ENCODE data around the gene UQCC2.

UQCC2 gene

GRCh38 chr6:33677689-33678088 is 33.8 kb downstream of the UQCC2 start:
- Histone ChIP-seq H3K27me3 (ENCODE audit: control insufficient read depth in 1 of 2, insufficient read depth in 2 of 2, low read length in 2 of 2) (no peaks in the 10 kb centered on the region), H3K4me3 (ENCODE audit: low read depth in 1 of 2, low read length in 2 of 2) (no peak overlapping the region), H3K9ac (ENCODE audit: low read depth in 1 of 2, low read length in 2 of 2) (no peak overlapping the region), H3K4me1 (ENCODE audit: control insufficient read depth in 1 of 2, insufficient read depth in 2 of 2, low read length in 2 of 2) (no peaks in the 10 kb centered on the region), H3K27ac (ENCODE audit: low read depth, low read length) (no peak overlapping the region), H3K36me3 (ENCODE audit: control insufficient read depth in 1 of 2, insufficient read depth in 2 of 2, low read length in 2 of 2) (peaks cover 51 to 95% of the 10 kb centered on the region in 2 donors), H3K9me3 (ENCODE audit: control insufficient read depth in 1 of 2, low read length in 2 of 2) (no peaks in the 10 kb centered on the region)

GRCh38 chr6:33677143-33677660 is 34.3 kb downstream of the UQCC2 start:
- no peak overlapping the region for H3K4me3 ChIP-seq (ENCODE audit: low read depth in 1 of 2, low read length in 2 of 2)
- no peaks in the 10 kb centered on the region for H3K27me3 ChIP-seq (ENCODE audit: control insufficient read depth in 1 of 2, insufficient read depth in 2 of 2, low read length in 2 of 2)
- H3K36me3 ChIP-seq (ENCODE audit: control insufficient read depth in 1 of 2, insufficient read depth in 2 of 2, low read length in 2 of 2) = peaks cover 46 to 95% of the 10 kb centered on the region in 2 donors
- H3K9me3 ChIP-seq (ENCODE audit: control insufficient read depth in 1 of 2, low read length in 2 of 2) = no peaks in the 10 kb centered on the region
- H3K27ac ChIP-seq (ENCODE audit: low read depth, low read length) = no peak overlapping the region
- no peaks in the 10 kb centered on the region for H3K4me1 ChIP-seq (ENCODE audit: control insufficient read depth in 1 of 2, insufficient read depth in 2 of 2, low read length in 2 of 2)
- no peak overlapping the region for H3K9ac ChIP-seq (ENCODE audit: low read depth in 1 of 2, low read length in 2 of 2)

GRCh38 chr6:33676416-33677142 is 34.9 kb downstream of the UQCC2 start:
- no peaks in the 10 kb centered on the region for H3K27me3 ChIP-seq (ENCODE audit: control insufficient read depth in 1 of 2, insufficient read depth in 2 of 2, low read length in 2 of 2)
- H3K4me3 ChIP-seq (ENCODE audit: low read depth in 1 of 2, low read length in 2 of 2) = no peak overlapping the region
- H3K9me3 ChIP-seq (ENCODE audit: control insufficient read depth in 1 of 2, low read length in 2 of 2) = no peaks in the 10 kb centered on the region
- H3K4me1 ChIP-seq (ENCODE audit: control insufficient read depth in 1 of 2, insufficient read depth in 2 of 2, low read length in 2 of 2) = no peaks in the 10 kb centered on the region
- H3K27ac ChIP-seq (ENCODE audit: low read depth, low read length) = no peak overlapping the region
- peaks cover 50 to 96% of the 10 kb centered on the region in 2 donors for H3K36me3 ChIP-seq (ENCODE audit: control insufficient read depth in 1 of 2, insufficient read depth in 2 of 2, low read length in 2 of 2)
- H3K9ac ChIP-seq (ENCODE audit: low read depth in 1 of 2, low read length in 2 of 2) = no peak overlapping the region

GRCh38 chr6:33675968-33676367 is 35.5 kb downstream of the UQCC2 start:
- Histone ChIP-seq H3K27me3 (ENCODE audit: control insufficient read depth in 1 of 2, insufficient read depth in 2 of 2, low read length in 2 of 2) (no peaks in the 10 kb centered on the region), H3K4me3 (ENCODE audit: low read depth in 1 of 2, low read length in 2 of 2) (no peak overlapping the region), H3K9ac (ENCODE audit: low read depth in 1 of 2, low read length in 2 of 2) (no peak overlapping the region), H3K27ac (ENCODE audit: low read depth, low read length) (no peak overlapping the region), H3K36me3 (ENCODE audit: control insufficient read depth in 1 of 2, insufficient read depth in 2 of 2, low read length in 2 of 2) (peaks cover 45 to 96% of the 10 kb centered on the region in 2 donors), H3K9me3 (ENCODE audit: control insufficient read depth in 1 of 2, low read length in 2 of 2) (no peaks in the 10 kb centered on the region), H3K4me1 (ENCODE audit: control insufficient read depth in 1 of 2, insufficient read depth in 2 of 2, low read length in 2 of 2) (no peaks in the 10 kb centered on the region)

GRCh38 chr6:33673851-33674250 is 37.6 kb downstream of the UQCC2 start:
- no peak overlapping the region for H3K4me3 ChIP-seq (ENCODE audit: low read depth in 1 of 2, low read length in 2 of 2)
- no peaks in the 10 kb centered on the region for H3K9me3 ChIP-seq (ENCODE audit: control insufficient read depth in 1 of 2, low read length in 2 of 2)
- no peaks in the 10 kb centered on the region for H3K4me1 ChIP-seq (ENCODE audit: control insufficient read depth in 1 of 2, insufficient read depth in 2 of 2, low read length in 2 of 2)
- H3K36me3 ChIP-seq (ENCODE audit: control insufficient read depth in 1 of 2, insufficient read depth in 2 of 2, low read length in 2 of 2) = peaks cover 43 to 96% of the 10 kb centered on the region in 2 donors
- H3K27me3 ChIP-seq (ENCODE audit: control insufficient read depth in 1 of 2, insufficient read depth in 2 of 2, low read length in 2 of 2) = no peaks in the 10 kb centered on the region
- H3K27ac ChIP-seq (ENCODE audit: low read depth, low read length) = no peak overlapping the region
- H3K9ac ChIP-seq (ENCODE audit: low read depth in 1 of 2, low read length in 2 of 2) = no peak overlapping the region

GRCh38 chr6:33672808-33673207 is 38.7 kb downstream of the UQCC2 start:
- no peaks in the 10 kb centered on the region for H3K4me1 ChIP-seq (ENCODE audit: control insufficient read depth in 1 of 2, insufficient read depth in 2 of 2, low read length in 2 of 2)
- no peak overlapping the region for H3K4me3 ChIP-seq (ENCODE audit: low read depth in 1 of 2, low read length in 2 of 2)
- H3K27me3 ChIP-seq (ENCODE audit: control insufficient read depth in 1 of 2, insufficient read depth in 2 of 2, low read length in 2 of 2) = no peaks in the 10 kb centered on the region
- H3K27ac ChIP-seq (ENCODE audit: low read depth, low read length) = no peak overlapping the region
- H3K9me3 ChIP-seq (ENCODE audit: control insufficient read depth in 1 of 2, low read length in 2 of 2) = no peaks in the 10 kb centered on the region
- H3K36me3 ChIP-seq (ENCODE audit: control insufficient read depth in 1 of 2, insufficient read depth in 2 of 2, low read length in 2 of 2) = peaks cover 51 to 97% of the 10 kb centered on the region in 2 donors
- H3K9ac ChIP-seq (ENCODE audit: low read depth in 1 of 2, low read length in 2 of 2) = no peak overlapping the region

- peaks cover 61 to 97% of the 10 kb centered on the region in 2 donors for H3K36me3 ChIP-seq (ENCODE audit: control insufficient read depth in 1 of 2, insufficient read depth in 2 of 2, low read length in 2 of 2)
- no peaks in the 10 kb centered on the region for H3K4me1 ChIP-seq (ENCODE audit: control insufficient read depth in 1 of 2, insufficient read depth in 2 of 2, low read length in 2 of 2)
- no peak overlapping the region for H3K4me3 ChIP-seq (ENCODE audit: low read depth in 1 of 2, low read length in 2 of 2)
- no peaks in the 10 kb centered on the region for H3K27me3 ChIP-seq (ENCODE audit: control insufficient read depth in 1 of 2, insufficient read depth in 2 of 2, low read length in 2 of 2)
- H3K27ac ChIP-seq (ENCODE audit: low read depth, low read length) = no peak overlapping the region
- no peak overlapping the region for H3K9ac ChIP-seq (ENCODE audit: low read depth in 1 of 2, low read length in 2 of 2)
- H3K9me3 ChIP-seq (ENCODE audit: control insufficient read depth in 1 of 2, low read length in 2 of 2) = no peaks in the 10 kb centered on the region
These were observed 39.8 kb downstream of the UQCC2 start for GRCh38 chr6:33671744-33672072.

- Histone ChIP-seq H3K9me3 (ENCODE audit: control insufficient read depth in 1 of 2, low read length in 2 of 2) (no peaks in the 10 kb centered on the region), H3K4me3 (ENCODE audit: low read depth in 1 of 2, low read length in 2 of 2) (no peak overlapping the region), H3K27me3 (ENCODE audit: control insufficient read depth in 1 of 2, insufficient read depth in 2 of 2, low read length in 2 of 2) (no peaks in the 10 kb centered on the region), H3K4me1 (ENCODE audit: control insufficient read depth in 1 of 2, insufficient read depth in 2 of 2, low read length in 2 of 2) (no peaks in the 10 kb centered on the region), H3K27ac (ENCODE audit: low read depth, low read length) (no peak overlapping the region), H3K9ac (ENCODE audit: low read depth in 1 of 2, low read length in 2 of 2) (no peak overlapping the region), H3K36me3 (ENCODE audit: control insufficient read depth in 1 of 2, insufficient read depth in 2 of 2, low read length in 2 of 2) (peaks cover 58 to 95% of the 10 kb centered on the region in 2 donors)
These were observed 40.3 kb downstream of the UQCC2 start for GRCh38 chr6:33670971-33671743.

- no peaks in the 10 kb centered on the region for H3K9me3 ChIP-seq (ENCODE audit: control insufficient read depth in 1 of 2, low read length in 2 of 2)
- peaks cover 54 to 94% of the 10 kb centered on the region in 2 donors for H3K36me3 ChIP-seq (ENCODE audit: control insufficient read depth in 1 of 2, insufficient read depth in 2 of 2, low read length in 2 of 2)
- no peaks in the 10 kb centered on the region for H3K4me1 ChIP-seq (ENCODE audit: control insufficient read depth in 1 of 2, insufficient read depth in 2 of 2, low read length in 2 of 2)
- H3K27ac ChIP-seq (ENCODE audit: low read depth, low read length) = no peak overlapping the region
- H3K4me3 ChIP-seq (ENCODE audit: low read depth in 1 of 2, low read length in 2 of 2) = no peak overlapping the region
- no peaks in the 10 kb centered on the region for H3K27me3 ChIP-seq (ENCODE audit: control insufficient read depth in 1 of 2, insufficient read depth in 2 of 2, low read length in 2 of 2)
- no peak overlapping the region for H3K9ac ChIP-seq (ENCODE audit: low read depth in 1 of 2, low read length in 2 of 2)
These were observed 41.3 kb downstream of the UQCC2 start for GRCh38 chr6:33670086-33670660.

- no peak overlapping the region for H3K4me3 ChIP-seq (ENCODE audit: low read depth in 1 of 2, low read length in 2 of 2)
- no peak overlapping the region for H3K27ac ChIP-seq (ENCODE audit: low read depth, low read length)
- no peak overlapping the region for H3K9ac ChIP-seq (ENCODE audit: low read depth in 1 of 2, low read length in 2 of 2)
- no peaks in the 10 kb centered on the region for H3K4me1 ChIP-seq (ENCODE audit: control insufficient read depth in 1 of 2, insufficient read depth in 2 of 2, low read length in 2 of 2)
- no peaks in the 10 kb centered on the region for H3K9me3 ChIP-seq (ENCODE audit: control insufficient read depth in 1 of 2, low read length in 2 of 2)
- H3K27me3 ChIP-seq (ENCODE audit: control insufficient read depth in 1 of 2, insufficient read depth in 2 of 2, low read length in 2 of 2) = no peaks in the 10 kb centered on the region
- H3K36me3 ChIP-seq (ENCODE audit: control insufficient read depth in 1 of 2, insufficient read depth in 2 of 2, low read length in 2 of 2) = peaks cover 44 to 92% of the 10 kb centered on the region in 2 donors
These were observed 42.6 kb downstream of the UQCC2 start for GRCh38 chr6:33668914-33669313.

Data from duodenal mucosa (tissue), 2 donors.